ENCODE measurements around the gene PSMB3. TPM values are rescaled to one million over a fixed set of nuclear protein-coding genes. Genes with fewer than 3 reads are reported as not detected.

Gene PSMB3
- polyA plus RNA-seq, 1 donor: 117 TPM

DNA sequence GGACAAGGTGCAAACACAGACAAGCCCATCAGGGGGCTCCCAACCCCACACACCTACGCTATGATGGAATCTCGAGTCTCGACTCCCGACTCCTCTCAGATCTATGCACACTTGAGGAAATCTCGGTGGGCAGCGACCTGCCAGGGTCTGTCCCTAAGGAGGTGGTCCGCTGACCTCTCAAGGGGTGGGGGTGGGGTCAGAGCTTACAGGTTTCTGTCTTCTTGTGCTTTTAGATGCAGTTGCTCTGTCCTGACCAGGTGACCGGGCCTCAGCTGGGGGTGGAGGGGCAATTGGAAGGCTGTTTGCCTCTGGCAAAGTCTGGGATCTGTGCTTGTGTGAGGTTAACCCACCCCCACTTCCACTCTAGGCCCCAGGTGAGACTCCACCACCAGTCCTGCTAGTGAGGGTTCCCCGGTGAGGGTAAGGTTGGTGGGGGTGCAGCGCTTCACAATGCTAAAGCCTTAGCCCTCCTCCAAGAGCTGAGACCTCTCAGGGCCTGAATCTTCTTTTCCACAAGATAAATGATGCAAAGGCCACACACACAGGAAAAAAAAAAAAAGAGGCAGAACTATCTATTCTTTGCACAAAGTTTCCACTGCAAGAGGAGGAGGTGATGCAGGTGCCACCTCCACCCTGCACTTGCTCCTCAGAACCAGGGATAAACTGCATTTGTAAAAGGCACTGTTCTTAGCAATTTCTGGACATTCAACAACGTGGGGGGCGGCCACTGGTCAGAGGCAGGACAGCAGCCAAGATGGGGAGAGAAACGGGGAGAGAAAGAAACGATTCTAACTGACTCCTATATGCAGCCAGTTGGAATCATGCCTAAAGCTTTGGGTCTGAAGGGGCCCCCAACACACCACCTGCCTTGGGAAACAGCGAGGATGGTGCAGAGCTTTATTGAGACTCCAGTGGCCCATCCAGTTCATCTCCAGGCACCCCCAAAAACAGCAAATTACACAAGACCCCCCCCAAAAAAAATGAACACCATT, 18.3 kb upstream of the PSMB3 start:
- WGBS (ENCODE audit: insufficient coverage, low lambda C conversion rate): 80% methylated on average over 1 of the region's 15 CpGs
- peaks cover 54% of the 10 kb centered on the region for H3K4me1 ChIP-seq (ENCODE audit: control insufficient read depth, insufficient read depth, low read length)
- peaks cover 36% of the 10 kb centered on the region for H3K36me3 ChIP-seq (ENCODE audit: control insufficient read depth, insufficient read depth, low read length)
- H3K4me3 ChIP-seq (ENCODE audit: low read length): no peak overlapping the region
- H3K27me3 ChIP-seq (ENCODE audit: control insufficient read depth, insufficient read depth, low read length): no peaks in the 10 kb centered on the region
- peak in 1 of 2 donors; percentile 75 for DNase-seq
- H3K9me3 ChIP-seq (ENCODE audit: control insufficient read depth, low read depth, low read length): no peaks in the 10 kb centered on the region
- peak overlapping the region; percentile 98 for H3K27ac ChIP-seq (ENCODE audit: low read length)

DNA sequence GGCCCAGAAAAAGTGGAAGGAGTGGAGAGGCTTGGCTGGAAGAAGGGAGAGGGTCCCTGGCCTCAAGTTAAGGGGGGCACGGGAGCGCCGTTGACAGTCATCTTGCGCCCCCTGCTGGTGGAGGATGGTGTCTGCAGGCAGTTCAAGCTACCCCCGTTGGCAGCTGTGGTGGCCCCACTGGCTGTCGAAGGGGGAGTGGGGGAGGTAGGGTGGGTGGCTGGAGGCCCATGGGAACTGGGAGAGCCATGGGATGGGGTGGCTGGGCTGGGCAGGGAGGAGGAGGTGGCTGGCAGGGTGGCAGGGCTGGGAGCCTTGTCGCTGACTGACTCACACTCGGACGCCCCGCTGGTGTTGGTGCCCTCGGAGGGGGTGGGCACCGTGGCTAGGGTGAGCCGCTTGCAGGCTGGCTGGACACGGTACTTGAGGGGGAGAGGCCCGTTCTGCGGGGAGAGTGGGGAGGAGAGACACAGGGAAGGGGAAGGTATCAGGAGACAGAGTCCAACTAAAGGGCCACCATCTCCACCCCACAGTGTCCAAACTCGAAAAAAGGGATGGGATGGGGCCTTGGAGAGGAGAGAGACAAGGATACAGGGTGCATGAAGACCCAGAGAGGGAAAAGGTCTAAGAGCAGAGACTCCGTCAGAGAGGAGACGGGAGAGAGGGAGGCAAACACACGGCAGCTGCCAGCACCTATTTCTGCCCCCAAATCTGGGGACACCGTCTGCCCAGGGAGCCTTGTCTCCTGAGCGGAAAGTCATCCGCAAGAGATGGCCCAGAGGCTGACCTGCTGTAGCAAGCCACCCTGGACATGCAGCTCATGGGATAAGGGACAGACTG, 17.2 kb upstream of the PSMB3 start:
- no peak overlapping the region for H3K4me3 ChIP-seq (ENCODE audit: low read length)
- no peak overlapping the region for H3K27ac ChIP-seq (ENCODE audit: low read length)
- no peaks in the 10 kb centered on the region for H3K9me3 ChIP-seq (ENCODE audit: control insufficient read depth, low read depth, low read length)
- WGBS (ENCODE audit: insufficient coverage, low lambda C conversion rate): no CpG with 5 or more reads among the region's 23 CpGs
- H3K4me1 ChIP-seq (ENCODE audit: control insufficient read depth, insufficient read depth, low read length): peaks cover 57% of the 10 kb centered on the region
- H3K36me3 ChIP-seq (ENCODE audit: control insufficient read depth, insufficient read depth, low read length): peaks cover 45% of the 10 kb centered on the region
- DNase-seq: peak in 1 of 2 donors; percentile 34
- H3K27me3 ChIP-seq (ENCODE audit: control insufficient read depth, insufficient read depth, low read length): no peaks in the 10 kb centered on the region

DNA sequence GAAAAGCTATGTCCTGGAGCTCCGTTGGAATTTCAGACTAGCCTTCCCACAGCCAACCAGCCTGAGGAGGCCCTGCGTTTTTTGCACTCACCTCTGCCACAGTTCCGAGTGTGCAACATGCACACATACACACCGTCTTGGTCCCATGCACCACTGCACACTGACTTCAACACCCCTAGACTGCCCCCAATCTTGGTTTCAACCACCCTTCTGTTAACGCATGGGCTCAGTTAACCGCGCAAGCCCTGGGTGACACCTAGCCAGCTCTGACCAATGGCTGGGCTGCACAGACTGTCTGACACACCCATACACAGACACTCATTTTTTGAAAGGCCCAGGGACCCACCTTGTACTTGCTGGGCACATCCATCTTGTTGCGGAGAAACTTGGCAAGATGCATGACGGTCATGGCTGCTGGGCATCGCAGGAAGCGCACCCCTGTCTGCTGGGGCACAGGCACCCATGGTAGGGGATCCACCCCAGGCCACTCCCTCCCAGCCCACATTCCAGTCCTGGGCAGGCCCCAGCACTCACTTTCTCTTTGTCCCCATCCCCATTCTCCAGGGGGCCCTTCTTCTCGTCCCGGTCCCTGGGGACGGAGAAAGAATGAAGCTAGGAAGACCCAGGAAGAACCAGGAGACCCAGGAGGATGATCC, 14.4 kb upstream of the PSMB3 start:
- peaks cover 44% of the 10 kb centered on the region for H3K36me3 ChIP-seq (ENCODE audit: control insufficient read depth, insufficient read depth, low read length)
- H3K27ac ChIP-seq (ENCODE audit: low read length): no peak overlapping the region
- peaks cover 53% of the 10 kb centered on the region for H3K4me1 ChIP-seq (ENCODE audit: control insufficient read depth, insufficient read depth, low read length)
- 100% methylated on average over 2 of the region's 14 CpGs for WGBS (ENCODE audit: insufficient coverage, low lambda C conversion rate)
- no peaks in the 10 kb centered on the region for H3K27me3 ChIP-seq (ENCODE audit: control insufficient read depth, insufficient read depth, low read length)
- no peak for DNase-seq
- no peaks in the 10 kb centered on the region for H3K9me3 ChIP-seq (ENCODE audit: control insufficient read depth, low read depth, low read length)
- no peak overlapping the region for H3K4me3 ChIP-seq (ENCODE audit: low read length)

DNA sequence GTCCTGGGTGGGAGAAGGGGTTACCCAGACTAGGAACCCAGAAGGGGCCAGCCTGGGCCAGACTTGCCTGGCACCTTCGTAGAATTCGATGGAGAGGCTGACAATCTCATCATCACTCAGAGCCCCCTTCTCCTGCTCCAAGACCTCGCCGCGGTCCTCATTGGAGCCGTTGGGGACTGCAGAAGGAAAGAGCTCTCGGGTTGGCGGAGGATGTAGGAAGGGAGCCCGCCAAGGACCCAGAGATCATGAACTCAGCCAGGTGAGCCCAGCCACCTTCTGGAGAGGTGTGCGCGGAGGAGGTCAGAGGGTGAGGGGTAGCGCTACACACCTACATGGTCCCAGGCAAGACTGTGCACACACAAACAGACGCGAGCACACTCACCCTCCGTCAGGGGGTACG, 13.9 kb upstream of the PSMB3 start:
- Histone ChIP-seq H3K9me3 (ENCODE audit: control insufficient read depth, low read depth, low read length) (no peaks in the 10 kb centered on the region), H3K4me3 (ENCODE audit: low read length) (no peak overlapping the region), H3K27me3 (ENCODE audit: control insufficient read depth, insufficient read depth, low read length) (no peaks in the 10 kb centered on the region), H3K36me3 (ENCODE audit: control insufficient read depth, insufficient read depth, low read length) (peaks cover 40% of the 10 kb centered on the region), H3K4me1 (ENCODE audit: control insufficient read depth, insufficient read depth, low read length) (peaks cover 53% of the 10 kb centered on the region), H3K27ac (ENCODE audit: low read length) (no peak overlapping the region)
- no peak for DNase-seq
- no CpG with 5 or more reads among the region's 16 CpGs for WGBS (ENCODE audit: insufficient coverage, low lambda C conversion rate)

DNA sequence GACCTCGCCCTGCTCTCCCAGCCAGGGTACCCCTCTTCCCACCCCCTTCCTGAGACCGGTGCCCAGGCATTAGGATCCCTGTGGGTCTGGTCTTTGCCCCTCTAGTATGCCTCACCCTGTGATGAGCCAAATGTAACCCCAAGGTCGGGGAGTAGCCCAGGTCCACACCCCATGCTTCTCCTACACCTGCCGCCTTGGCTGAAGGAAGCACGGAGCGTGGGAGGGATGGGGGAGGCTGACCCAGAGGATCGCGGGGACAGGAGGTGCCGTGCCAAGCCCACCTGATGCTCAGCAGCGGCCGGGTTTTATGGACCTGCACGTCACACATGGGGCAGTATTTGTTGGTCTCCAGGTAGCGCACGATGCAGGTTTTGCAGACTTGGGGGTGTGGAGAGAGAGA, 13.2 kb upstream of the PSMB3 start:
- Histone ChIP-seq H3K36me3 (ENCODE audit: control insufficient read depth, insufficient read depth, low read length) (peaks cover 36% of the 10 kb centered on the region), H3K27me3 (ENCODE audit: control insufficient read depth, insufficient read depth, low read length) (no peaks in the 10 kb centered on the region), H3K27ac (ENCODE audit: low read length) (no peak overlapping the region), H3K9me3 (ENCODE audit: control insufficient read depth, low read depth, low read length) (no peaks in the 10 kb centered on the region), H3K4me3 (ENCODE audit: low read length) (no peak overlapping the region), H3K4me1 (ENCODE audit: control insufficient read depth, insufficient read depth, low read length) (peaks cover 51% of the 10 kb centered on the region)
- WGBS (ENCODE audit: insufficient coverage, low lambda C conversion rate): no CpG with 5 or more reads among the region's 14 CpGs
- peak in 1 of 2 donors; percentile 15 for DNase-seq

DNA sequence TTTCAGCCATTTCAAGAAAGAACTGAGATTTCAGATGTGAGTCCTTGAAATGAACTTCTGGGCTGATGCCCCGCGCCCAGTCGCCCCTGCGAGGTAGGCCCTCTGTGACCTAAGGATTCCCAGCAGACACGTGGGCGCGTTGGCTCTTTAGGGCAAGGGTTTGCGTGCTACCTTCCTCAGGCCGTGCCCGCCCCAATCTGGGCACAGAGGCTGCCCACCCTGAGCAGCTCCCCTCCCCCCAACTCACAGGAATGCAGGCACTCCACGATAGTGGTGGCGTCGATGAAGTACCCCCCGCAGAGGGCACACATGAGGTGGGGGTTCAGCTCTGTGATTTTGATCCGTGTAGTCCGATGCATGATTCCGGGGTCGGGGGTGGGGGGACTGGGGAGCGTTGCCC, 12.5 kb upstream of the PSMB3 start:
- H3K36me3 ChIP-seq (ENCODE audit: control insufficient read depth, insufficient read depth, low read length): peaks cover 33% of the 10 kb centered on the region
- H3K9me3 ChIP-seq (ENCODE audit: control insufficient read depth, low read depth, low read length): no peaks in the 10 kb centered on the region
- no CpG with 5 or more reads among the region's 19 CpGs for WGBS (ENCODE audit: insufficient coverage, low lambda C conversion rate)
- peaks cover 47% of the 10 kb centered on the region for H3K4me1 ChIP-seq (ENCODE audit: control insufficient read depth, insufficient read depth, low read length)
- no peak overlapping the region for H3K27ac ChIP-seq (ENCODE audit: low read length)
- no peak overlapping the region for H3K4me3 ChIP-seq (ENCODE audit: low read length)
- H3K27me3 ChIP-seq (ENCODE audit: control insufficient read depth, insufficient read depth, low read length): no peaks in the 10 kb centered on the region
- no peak for DNase-seq

DNA sequence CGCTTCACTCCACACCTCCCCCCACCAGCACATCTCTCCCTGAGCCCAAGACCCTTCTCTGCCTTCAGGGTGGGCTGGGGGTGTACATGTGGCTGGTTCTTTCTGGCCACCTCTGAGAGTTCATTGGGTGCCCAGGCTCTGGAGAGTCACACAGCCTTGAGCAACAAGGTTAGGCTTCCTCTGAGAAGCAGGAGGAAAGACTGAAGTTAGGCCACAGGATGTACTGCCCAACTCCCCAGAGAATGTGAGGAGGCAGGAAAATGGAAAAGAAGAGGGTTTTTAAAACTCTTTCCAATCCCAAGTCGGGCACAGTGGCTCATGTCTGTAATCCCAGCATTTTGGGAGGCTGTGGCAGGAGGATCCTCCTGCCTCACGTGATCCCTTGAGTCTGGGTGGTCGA, 11.7 kb upstream of the PSMB3 start:
- no peaks in the 10 kb centered on the region for H3K27me3 ChIP-seq (ENCODE audit: control insufficient read depth, insufficient read depth, low read length)
- H3K9me3 ChIP-seq (ENCODE audit: control insufficient read depth, low read depth, low read length): no peaks in the 10 kb centered on the region
- no CpG with 5 or more reads among the region's 4 CpGs for WGBS (ENCODE audit: insufficient coverage, low lambda C conversion rate)
- H3K27ac ChIP-seq (ENCODE audit: low read length): no peak overlapping the region
- peaks cover 49% of the 10 kb centered on the region for H3K4me1 ChIP-seq (ENCODE audit: control insufficient read depth, insufficient read depth, low read length)
- H3K4me3 ChIP-seq (ENCODE audit: low read length): no peak overlapping the region
- no peak for DNase-seq
- H3K36me3 ChIP-seq (ENCODE audit: control insufficient read depth, insufficient read depth, low read length): peaks cover 28% of the 10 kb centered on the region

DNA sequence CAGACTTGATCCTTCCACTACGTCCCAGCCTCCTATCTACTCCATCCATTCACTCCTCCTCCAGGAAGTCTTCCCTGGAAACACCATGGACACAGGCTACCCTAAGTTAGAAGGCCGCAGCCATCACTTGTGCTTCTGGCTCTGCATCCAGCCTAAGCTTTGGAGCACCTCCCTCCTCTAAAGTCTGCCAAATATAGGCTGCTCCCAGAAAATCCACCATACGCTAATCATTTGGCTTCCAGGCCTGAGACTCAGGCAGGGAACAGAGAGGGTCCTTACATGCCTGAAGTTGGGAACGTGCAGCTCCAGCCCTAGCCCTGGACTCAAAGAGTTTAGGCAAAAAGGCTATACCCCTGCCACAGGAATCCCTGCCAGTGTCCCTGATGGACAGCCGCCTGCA, 11.1 kb upstream of the PSMB3 start:
- Histone ChIP-seq H3K4me3 (ENCODE audit: low read length) (no peak overlapping the region), H3K9me3 (ENCODE audit: control insufficient read depth, low read depth, low read length) (no peaks in the 10 kb centered on the region), H3K27ac (ENCODE audit: low read length) (peak overlapping the region; percentile 84), H3K4me1 (ENCODE audit: control insufficient read depth, insufficient read depth, low read length) (peaks cover 56% of the 10 kb centered on the region), H3K36me3 (ENCODE audit: control insufficient read depth, insufficient read depth, low read length) (peaks cover 24% of the 10 kb centered on the region), H3K27me3 (ENCODE audit: control insufficient read depth, insufficient read depth, low read length) (no peaks in the 10 kb centered on the region)
- no CpG with 5 or more reads among the region's 5 CpGs for WGBS (ENCODE audit: insufficient coverage, low lambda C conversion rate)
- no peak for DNase-seq

DNA sequence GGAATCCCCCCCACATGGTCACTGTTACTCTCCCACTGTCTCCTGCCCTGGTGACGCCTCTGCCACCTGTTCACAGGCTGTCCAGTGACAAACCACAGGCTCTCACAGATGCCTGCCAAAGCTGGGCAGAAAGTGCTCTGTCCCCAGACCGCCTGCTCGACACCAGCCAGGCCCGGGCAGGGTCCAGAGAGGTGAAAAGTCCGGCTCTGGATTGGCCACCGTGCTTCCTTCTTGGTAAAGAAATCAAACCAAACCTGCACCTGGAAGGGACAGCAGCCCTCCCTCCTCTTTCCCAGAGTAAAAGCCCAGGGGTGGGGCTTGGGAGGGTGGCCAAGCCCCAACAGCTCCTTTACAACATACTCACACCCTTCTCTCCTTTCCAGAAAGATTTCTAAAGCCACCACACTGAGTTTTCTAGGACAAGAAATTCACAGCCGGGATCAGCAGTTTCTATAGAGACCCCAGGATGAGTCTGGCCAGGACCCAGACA, 10.6 kb upstream of the PSMB3 start:
- H3K36me3 ChIP-seq (ENCODE audit: control insufficient read depth, insufficient read depth, low read length): peaks cover 24% of the 10 kb centered on the region
- no peak overlapping the region for H3K4me3 ChIP-seq (ENCODE audit: low read length)
- no CpG with 5 or more reads among the region's 7 CpGs for WGBS (ENCODE audit: insufficient coverage, low lambda C conversion rate)
- no peaks in the 10 kb centered on the region for H3K27me3 ChIP-seq (ENCODE audit: control insufficient read depth, insufficient read depth, low read length)
- peak in 1 of 2 donors; percentile 70 for DNase-seq
- no peaks in the 10 kb centered on the region for H3K9me3 ChIP-seq (ENCODE audit: control insufficient read depth, low read depth, low read length)
- H3K4me1 ChIP-seq (ENCODE audit: control insufficient read depth, insufficient read depth, low read length): peaks cover 61% of the 10 kb centered on the region
- H3K27ac ChIP-seq (ENCODE audit: low read length): peak overlapping the region; percentile 84
